CD4-positive, alpha-beta T cell (primary cell): Measurements from ENCODE around the gene TTC34. TPM values are rescaled to one million over a fixed set of nuclear protein-coding genes. Genes with fewer than 3 reads are reported as not detected.

Source experiments
- ATAC-seq: fragments of 200-7000 bp; cut with Tn5 transposase; one replicate; pipeline ENCODE4 v1.10.0; 2022; ENCODE audit warnings: mild to moderate bottlenecking; ENCODE audit not compliant: poor library complexity
- CTCF ChIA-PET: fragments of 350-600 bp; sonication (Branson Sonifier 250); formaldehyde crosslinking; loops from one replicate; lab custom pipeline; 2021; ENCODE audit warnings: antibody characterized with exemption, inconsistent platforms; lab: Charles Lee
- POLR2A ChIA-PET: fragments of 350-600 bp; sonication (Branson Sonifier 250); formaldehyde crosslinking; loops from one replicate; lab custom pipeline; 2021; ENCODE audit warnings: antibody characterized with exemption, inconsistent platforms; lab: Charles Lee
- DNase-seq, 14 experiments: peaks; one replicate each; pipeline ENCODE4 v3.0.0-alpha.2; 2013 to 2020; ENCODE audit warnings: mixed read lengths in 2 of 14
- H3K27ac ChIP-seq, 2 donors: one replicate each; pipeline versions ENCODE4 v1.5.1 to v1.7.0; 2013; ENCODE audit warnings: low read length in 2 of 2, low read depth in 1 of 2, mild to moderate bottlenecking in 1 of 2
- H3K27me3 ChIP-seq, 2 experiments: 1 replicate in 1 of 2; 2 replicates in 1 of 2; pipeline versions ENCODE4 v1.6.1 to v1.7.0; 2013; ENCODE audit warnings: low read length in 2 of 2, control low read depth in 1 of 2, mild to moderate bottlenecking in 1 of 2, moderate library complexity in 1 of 2; ENCODE audit not compliant: insufficient read depth in 2 of 2, control insufficient read depth in 1 of 2
- H3K36me3 ChIP-seq: one replicate; pipeline ENCODE4 v1.6.1; 2013; ENCODE audit warnings: low read length, control low read depth; ENCODE audit not compliant: insufficient read depth
- H3K4me1 ChIP-seq: one replicate; pipeline ENCODE4 v1.6.1; 2013; ENCODE audit warnings: low read length, control low read depth; ENCODE audit not compliant: insufficient read depth
- H3K4me3 ChIP-seq: one replicate; pipeline ENCODE4 v1.5.1; 2013; ENCODE audit warnings: mild to moderate bottlenecking, low read length, moderate library complexity
- H3K9me3 ChIP-seq, 2 experiments: 1 replicate in 1 of 2; 2 replicates in 1 of 2; pipeline versions ENCODE4 v1.6.1 to v1.7.0; 2013; ENCODE audit warnings: low read length in 2 of 2, mild to moderate bottlenecking in 2 of 2, control low read depth in 1 of 2, moderate library complexity in 1 of 2; ENCODE audit not compliant: control insufficient read depth in 1 of 2, insufficient read depth in 1 of 2
- H3K27ac Mint-ChIP-seq: one replicate; pipeline ENCODE4 v1.8.0; 2020; ENCODE audit warnings: mixed read lengths
- H3K27me3 Mint-ChIP-seq: one replicate; pipeline ENCODE4 v1.8.0; 2021; ENCODE audit warnings: mixed read lengths
- H3K36me3 Mint-ChIP-seq: one replicate; pipeline ENCODE4 v1.8.0; 2021; ENCODE audit warnings: low read depth, mixed read lengths
- H3K4me1 Mint-ChIP-seq: one replicate; pipeline ENCODE4 v1.8.0; 2021; ENCODE audit warnings: low read depth, mixed read lengths
- H3K4me3 Mint-ChIP-seq: one replicate; pipeline ENCODE4 v1.8.0; 2020; ENCODE audit warnings: mild to moderate bottlenecking, mixed read lengths
- H3K9me3 Mint-ChIP-seq: one replicate; pipeline ENCODE4 v1.8.0; 2020; ENCODE audit warnings: mixed read lengths
- CTCF ChIP-seq: fragments of 200-600 bp; IDR thresholded peaks from one replicate; pipeline ENCODE4 v1.8.0; 2022; ENCODE audit warnings: antibody characterized with exemption, mild to moderate bottlenecking
- intact Hi-C, 2 experiments: fragments of 100-400 bp; cut with DNase I in 1 of 2; cut with micrococcal nuclease in 1 of 2; formaldehyde crosslinking; loops; one replicate each; pipeline versions ENCODE4 v1.15.1 to v1.9.0; 2023 to 2025; cut with DNase I, micrococcal nuclease
- polyA plus RNA-seq, 2 donors: library from polyadenylated mRNA; unstranded; fragments of 120-200 nt; gene quantifications; one replicate each; pipeline ENCODE4 v1.2.1, GENCODE V29; 2013
- total RNA-seq, 174 experiments: library from RNA in 2 of 174; stranded (reverse) in 2 of 174; gene quantifications; one replicate each; pipeline ENCODE4 v1.2.3 and lab custom pipeline; 2021 to 2026

Gene TTC34
- 1 to 10 TPM; 1.3 TPM for total RNA-seq
- polyA plus RNA-seq (2013, experiment 1 of 2): 0.32 TPM
- polyA plus RNA-seq (2013, experiment 2 of 2): 0.72 TPM
- total RNA-seq (lab: John Stamatoyannopoulos, UW): 0.43 to 27.0 (median 2.7) reads per million in 172 experiments

DNA sequence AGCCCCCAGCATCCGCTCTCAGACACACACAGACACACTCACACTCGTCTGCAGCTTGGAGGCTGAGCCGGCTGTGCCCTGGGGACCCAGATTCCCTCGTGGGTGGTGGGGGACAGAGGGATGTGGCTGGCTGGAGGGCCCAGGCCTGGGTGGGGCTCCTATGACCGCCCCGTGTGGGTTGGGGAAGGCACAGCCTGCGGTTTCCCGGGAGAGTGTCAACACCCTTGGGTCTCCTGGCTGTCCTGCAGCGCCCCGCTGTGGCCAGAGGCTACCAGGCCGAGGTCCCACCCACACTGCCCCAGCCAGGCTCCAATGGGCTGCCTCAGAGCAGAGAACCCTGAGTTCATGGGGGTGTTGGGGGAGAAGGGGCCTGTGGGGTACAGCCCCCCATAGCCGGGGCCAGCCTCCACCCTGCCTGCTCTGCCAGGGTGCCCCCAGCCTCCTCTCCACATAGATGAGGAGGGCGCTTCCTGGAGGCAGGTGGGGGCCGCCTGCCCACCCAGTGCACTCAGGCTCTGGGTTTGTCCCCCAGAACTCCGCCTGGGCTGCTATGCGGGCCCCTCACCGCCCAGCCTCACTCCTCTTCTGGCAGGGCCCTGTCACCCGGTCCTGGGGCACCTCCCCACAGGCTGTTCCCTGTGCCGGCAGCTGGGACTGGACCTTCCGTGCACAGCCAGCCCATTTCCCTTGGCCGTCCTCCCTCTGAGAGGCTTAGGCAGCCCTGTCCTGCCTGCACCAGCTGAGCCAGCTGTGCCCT is at the start of gene TTC34:
Gene TTC34 (minus strand): TSS at position 159 of the 757 bp plus-strand sequence. CDS start 866 bp downstream, outside the sequence.
- ATAC-seq (peak; percentile 52), DNase-seq (peak in 11 of 14 experiments; percentile 23 to 66 (median 32))
- no peaks in the 10 kb centered on the region for H3K36me3 ChIP-seq
- no peak within 1 kb of the TSS for H3K27ac Mint-ChIP-seq
- no peaks in the 10 kb centered on the region for H3K36me3 Mint-ChIP-seq
- peaks cover 0 to 5% of the 10 kb centered on the region in 2 experiments for H3K27me3 ChIP-seq
- CTCF ChIA-PET: no interaction called here
- H3K4me3 Mint-ChIP-seq: no peak within 1 kb of the TSS
- H3K4me1 Mint-ChIP-seq: no peaks in the 10 kb centered on the region
- intact Hi-C loops: no loop called here
- no peaks in the 10 kb centered on the region for H3K9me3 Mint-ChIP-seq
- H3K4me3 ChIP-seq: no peak within 1 kb of the TSS
- H3K9me3 ChIP-seq: peaks cover 0 to 17% of the 10 kb centered on the region in 2 experiments
- H3K27me3 Mint-ChIP-seq: peaks cover 8% of the 10 kb centered on the region
- peaks cover 8% of the 10 kb centered on the region for H3K4me1 ChIP-seq
- POLR2A ChIA-PET: no interaction called here
- peak; percentile 21 for TF ChIP-seq CTCF
- no peak within 1 kb of the TSS for H3K27ac ChIP-seq

GRCh38 chr1:2850502-2850901 is 49.0 kb upstream of the TTC34 start:
- H3K27ac Mint-ChIP-seq: no peak overlapping the region
- H3K4me1 Mint-ChIP-seq: peaks cover 7% of the 10 kb centered on the region
- ChIA-PET CTCF (no interaction called here), POLR2A (no interaction called here)
- intact Hi-C loops: no loop called here
- peaks cover 0 to 2% of the 10 kb centered on the region in 2 experiments for H3K27me3 ChIP-seq
- peaks cover 0 to 4% of the 10 kb centered on the region in 2 experiments for H3K9me3 ChIP-seq
- no peaks in the 10 kb centered on the region for H3K36me3 ChIP-seq
- no peaks in the 10 kb centered on the region for H3K9me3 Mint-ChIP-seq
- H3K27ac ChIP-seq: no peak overlapping the region
- H3K27me3 Mint-ChIP-seq: peaks cover 21% of the 10 kb centered on the region
- no peak overlapping the region for H3K4me3 Mint-ChIP-seq
- H3K4me3 ChIP-seq: no peak overlapping the region
- no peak for DNase-seq
- no peak for ATAC-seq
- no peak for TF ChIP-seq CTCF
- H3K4me1 ChIP-seq: peaks cover 12% of the 10 kb centered on the region
- H3K36me3 Mint-ChIP-seq: no peaks in the 10 kb centered on the region

- Mint-ChIP-seq H3K9me3 (no peaks in the 10 kb centered on the region), H3K4me1 (peaks cover 7% of the 10 kb centered on the region), H3K27ac (no peak overlapping the region), H3K36me3 (no peaks in the 10 kb centered on the region), H3K4me3 (no peak overlapping the region), H3K27me3 (peaks cover 21% of the 10 kb centered on the region)
- Histone ChIP-seq H3K27ac (no peak overlapping the region), H3K4me1 (peaks cover 12% of the 10 kb centered on the region), H3K36me3 (no peaks in the 10 kb centered on the region), H3K4me3 (no peak overlapping the region), H3K27me3 (peaks cover 0 to 2% of the 10 kb centered on the region in 2 experiments), H3K9me3 (peaks cover 0 to 3% of the 10 kb centered on the region in 2 experiments)
- ChIA-PET POLR2A (no interaction called here), CTCF (no interaction called here)
- ATAC-seq (no peak), DNase-seq (peak in 1 of 14 experiments; percentile 3)
- no peak for TF ChIP-seq CTCF
- intact Hi-C loops: loop anchor here in 1 of 2 experiments (10.0 kb wide), 1 partner anchor 653 kb away; the partner anchor contains the start of gene FAAP20
Observed at GRCh38 chr1:2848006-2848670, 46.6 kb upstream of the TTC34 start.
